ENCODE results near the gene FCAR.
"Not testable (repeated sequence)": the region's sequence is repeated elsewhere in the genome, so short reads cannot be mapped to it uniquely, and the experiment has no call there.

The FCAR gene

DNA sequence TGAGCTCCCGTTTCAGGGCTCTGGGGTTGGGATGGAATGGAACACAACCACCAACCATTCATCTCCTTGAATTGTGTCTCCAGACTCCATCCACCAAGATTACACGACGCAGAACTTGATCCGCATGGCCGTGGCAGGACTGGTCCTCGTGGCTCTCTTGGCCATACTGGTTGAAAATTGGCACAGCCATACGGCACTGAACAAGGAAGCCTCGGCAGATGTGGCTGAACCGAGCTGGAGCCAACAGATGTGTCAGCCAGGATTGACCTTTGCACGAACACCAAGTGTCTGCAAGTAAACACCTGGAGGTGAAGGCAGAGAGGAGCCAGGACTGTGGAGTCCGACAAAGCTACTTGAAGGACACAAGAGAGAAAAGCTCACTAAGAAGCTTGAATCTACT is 15.5 kb downstream of the FCAR start:
- DNase-seq (ENCODE audit: low read depth in 2 of 2): no peak
- TF ChIP-seq, protein P1, sequence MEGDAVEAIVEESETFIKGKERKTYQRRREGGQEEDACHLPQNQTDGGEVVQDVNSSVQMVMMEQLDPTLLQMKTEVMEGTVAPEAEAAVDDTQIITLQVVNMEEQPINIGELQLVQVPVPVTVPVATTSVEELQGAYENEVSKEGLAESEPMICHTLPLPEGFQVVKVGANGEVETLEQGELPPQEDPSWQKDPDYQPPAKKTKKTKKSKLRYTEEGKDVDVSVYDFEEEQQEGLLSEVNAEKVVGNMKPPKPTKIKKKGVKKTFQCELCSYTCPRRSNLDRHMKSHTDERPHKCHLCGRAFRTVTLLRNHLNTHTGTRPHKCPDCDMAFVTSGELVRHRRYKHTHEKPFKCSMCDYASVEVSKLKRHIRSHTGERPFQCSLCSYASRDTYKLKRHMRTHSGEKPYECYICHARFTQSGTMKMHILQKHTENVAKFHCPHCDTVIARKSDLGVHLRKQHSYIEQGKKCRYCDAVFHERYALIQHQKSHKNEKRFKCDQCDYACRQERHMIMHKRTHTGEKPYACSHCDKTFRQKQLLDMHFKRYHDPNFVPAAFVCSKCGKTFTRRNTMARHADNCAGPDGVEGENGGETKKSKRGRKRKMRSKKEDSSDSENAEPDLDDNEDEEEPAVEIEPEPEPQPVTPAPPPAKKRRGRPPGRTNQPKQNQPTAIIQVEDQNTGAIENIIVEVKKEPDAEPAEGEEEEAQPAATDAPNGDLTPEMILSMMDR (IDR thresholded peaks at IDR 0.05; ENCODE audit: low read depth, low read length): no peak
- no peak overlapping the region for H3K4me3 ChIP-seq (replicated peaks in 1 of 2; ENCODE audit: low read depth in 2 of 2, low read length in 2 of 2)

DNA sequence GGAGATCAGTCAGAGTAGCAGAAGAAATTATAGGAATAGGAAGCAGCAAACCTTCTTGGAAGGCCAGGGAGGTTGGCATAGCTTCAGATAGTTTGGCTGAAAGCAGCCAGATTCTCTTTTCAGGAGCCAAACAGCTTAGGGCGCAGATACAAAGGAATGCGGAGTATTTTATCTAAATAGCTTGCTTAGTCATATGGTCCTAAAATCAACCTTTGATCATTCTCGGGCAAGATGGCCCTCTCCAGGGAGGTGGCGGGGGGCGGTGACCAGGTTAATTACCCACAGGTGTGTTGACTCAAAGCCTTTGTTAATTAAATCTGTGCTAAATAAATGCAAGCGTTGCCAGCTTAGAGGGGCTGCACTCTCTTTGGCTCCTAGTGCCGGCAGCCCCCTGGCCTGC is 19.4 kb downstream of the FCAR start:
- TF ChIP-seq, protein P1 (IDR thresholded peaks at IDR 0.05; ENCODE audit: low read depth, low read length): no peak
- no peak overlapping the region for H3K4me3 ChIP-seq (replicated peaks in 1 of 2; ENCODE audit: low read depth in 2 of 2, low read length in 2 of 2)
- no peak for DNase-seq (ENCODE audit: low read depth in 2 of 2)

DNA sequence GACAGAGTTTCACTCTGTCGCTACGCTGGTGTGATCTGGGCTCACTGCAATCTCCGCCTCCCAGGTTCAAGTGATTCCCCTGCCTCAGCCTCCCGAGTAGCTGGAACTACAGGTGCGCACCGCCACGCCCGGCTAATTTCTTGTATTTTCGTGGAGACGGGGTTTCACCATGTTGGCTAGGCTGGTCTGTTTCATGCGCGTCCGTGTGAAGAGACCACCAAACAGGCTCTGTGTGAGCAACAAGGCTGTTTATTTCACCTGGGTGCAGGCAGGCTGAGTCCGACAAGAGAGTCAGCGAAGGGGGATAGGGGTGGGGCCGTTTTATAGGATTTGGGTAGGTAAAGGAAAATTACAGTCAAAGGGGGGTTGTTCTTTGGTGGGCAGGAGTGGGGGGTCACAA is 20.1 kb downstream of the FCAR start:
- not testable (repeated sequence) for H3K4me3 ChIP-seq (replicated peaks in 1 of 2; ENCODE audit: low read depth in 2 of 2, low read length in 2 of 2); DNase-seq (ENCODE audit: low read depth in 2 of 2)

DNA sequence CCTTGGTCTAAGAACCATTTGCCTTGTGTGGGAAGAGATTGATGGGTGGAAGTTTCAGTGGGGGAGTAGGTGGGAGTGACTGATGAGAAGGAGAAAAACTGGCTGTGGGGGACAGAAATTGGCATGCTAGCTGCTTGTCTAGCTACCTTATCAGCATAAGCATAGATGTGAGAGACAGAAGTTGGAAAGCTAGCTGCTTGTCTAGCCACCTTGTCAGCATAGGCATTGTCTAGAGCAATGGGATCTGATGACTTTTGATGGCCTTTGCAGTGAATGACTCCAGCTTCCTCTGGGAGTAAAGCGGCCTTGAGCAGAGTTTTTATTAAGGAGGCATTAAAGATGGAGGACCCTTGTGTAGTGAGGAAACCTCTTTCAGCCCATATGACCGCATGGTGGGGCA is 22.0 kb downstream of the FCAR start:
- DNase-seq (ENCODE audit: low read depth in 2 of 2): no peak
- TF ChIP-seq, protein P1 (IDR thresholded peaks at IDR 0.05; ENCODE audit: low read depth, low read length): no peak
- no peak overlapping the region for H3K4me3 ChIP-seq (replicated peaks in 1 of 2; ENCODE audit: low read depth in 2 of 2, low read length in 2 of 2)

- not testable (repeated sequence) for DNase-seq (ENCODE audit: low read depth in 2 of 2)
These were observed 24.6 kb downstream of the FCAR start for GRCh38 chr19:54898685-54899084.

DNA sequence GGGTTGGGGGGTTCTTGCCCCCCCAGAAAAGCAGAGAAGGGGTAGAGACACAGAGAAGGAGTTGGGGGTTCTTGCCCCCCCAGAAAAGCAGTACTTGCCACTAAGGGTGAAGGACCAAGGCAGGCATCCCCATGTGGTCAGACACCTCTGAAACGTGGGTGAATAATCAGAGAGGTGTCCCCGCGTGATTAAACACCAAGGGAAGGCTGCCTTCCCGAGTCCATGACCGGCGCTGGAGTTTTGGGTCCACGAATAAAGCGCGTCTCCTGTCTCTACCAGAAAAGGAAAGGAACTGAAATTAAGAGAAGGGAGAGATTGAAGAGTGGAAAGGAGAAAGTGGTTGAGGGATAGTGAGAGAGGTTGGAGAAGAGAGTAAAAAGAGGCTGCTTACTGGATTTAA is 25.6 kb downstream of the FCAR start:
- H3K4me3 ChIP-seq (replicated peaks in 1 of 2; ENCODE audit: low read depth in 2 of 2, low read length in 2 of 2); DNase-seq (ENCODE audit: low read depth in 2 of 2): not testable (repeated sequence)

More at GRCh38 chr19:54898685-54899084, 24.6 kb downstream of the FCAR start:
- not testable (repeated sequence) for H3K4me3 ChIP-seq (replicated peaks in 1 of 2; ENCODE audit: low read depth in 2 of 2, low read length in 2 of 2)

DNA sequence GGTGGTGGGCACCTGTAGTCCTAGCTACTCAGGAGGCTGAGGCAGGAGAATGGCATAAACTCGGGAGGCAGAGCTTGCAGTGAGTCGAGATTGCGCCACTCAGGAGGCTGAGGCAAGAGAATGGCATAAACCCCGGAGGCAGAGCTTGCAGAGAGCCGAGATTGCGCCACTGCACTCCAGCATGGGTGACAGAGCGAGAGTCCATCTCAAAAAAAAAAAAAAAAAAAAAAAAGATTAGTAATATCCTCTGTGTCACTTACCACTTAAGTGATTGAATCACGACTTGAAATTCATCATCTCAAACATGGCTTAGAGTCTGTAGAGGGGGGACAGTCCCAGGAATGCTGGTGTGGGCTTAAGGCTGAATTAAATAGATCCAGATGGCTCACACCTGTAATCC is 27.1 kb downstream of the FCAR start:
- H3K4me3 ChIP-seq (replicated peaks in 1 of 2; ENCODE audit: low read depth in 2 of 2, low read length in 2 of 2); DNase-seq (ENCODE audit: low read depth in 2 of 2): not testable (repeated sequence)

DNA sequence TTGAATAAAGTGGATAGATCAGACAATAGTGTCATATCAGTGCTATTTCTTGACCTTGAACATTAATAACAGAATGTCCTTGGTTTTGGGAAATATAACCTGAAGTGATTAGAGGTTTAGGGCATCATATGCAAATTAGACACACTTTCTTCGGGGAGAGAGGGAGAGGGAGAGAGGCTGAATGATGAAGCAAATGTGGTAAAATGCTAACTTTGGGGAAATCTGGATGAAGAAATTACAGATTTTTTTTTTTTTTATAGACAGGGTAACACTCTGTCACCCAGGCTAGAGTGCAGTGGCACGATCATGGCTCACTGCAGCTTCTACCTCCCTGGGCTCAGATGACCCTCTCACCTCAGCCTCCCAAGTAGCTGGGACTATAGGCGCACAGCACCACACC is 28.0 kb downstream of the FCAR start:
- no peak for DNase-seq (ENCODE audit: low read depth in 2 of 2)
- no peak overlapping the region for H3K4me3 ChIP-seq (replicated peaks in 1 of 2; ENCODE audit: low read depth in 2 of 2, low read length in 2 of 2)
- TF ChIP-seq, protein P1 (IDR thresholded peaks at IDR 0.05; ENCODE audit: low read depth, low read length): no peak

GRCh38 chr19:54903303-54903702 is 29.3 kb downstream of the FCAR start:
- H3K4me3 ChIP-seq (replicated peaks in 1 of 2; ENCODE audit: low read depth in 2 of 2, low read length in 2 of 2): no peak overlapping the region
- TF ChIP-seq, protein P1 (IDR thresholded peaks at IDR 0.05; ENCODE audit: low read depth, low read length): no peak
- no peak for DNase-seq (ENCODE audit: low read depth in 2 of 2)

DNA sequence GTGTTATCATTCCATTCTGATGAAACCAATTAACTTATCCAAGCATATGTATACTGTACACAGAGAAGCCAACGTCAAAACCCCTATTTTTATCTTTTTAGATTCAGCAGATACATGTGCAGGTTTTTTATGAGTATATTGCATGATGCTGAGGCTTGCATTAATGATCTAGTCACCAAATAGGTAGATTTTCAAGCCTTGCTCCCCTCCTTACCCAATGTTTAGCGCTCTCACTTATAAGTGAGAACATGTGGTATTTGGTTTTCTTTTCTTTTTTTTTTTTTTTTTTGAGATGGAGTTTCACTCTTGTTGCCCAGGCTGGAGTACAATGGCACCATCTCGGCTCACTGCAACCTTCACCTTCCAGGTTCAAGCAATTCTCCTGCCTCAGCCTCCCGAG is 30.2 kb downstream of the FCAR start:
- not testable (repeated sequence) for H3K4me3 ChIP-seq (replicated peaks in 1 of 2; ENCODE audit: low read depth in 2 of 2, low read length in 2 of 2); DNase-seq (ENCODE audit: low read depth in 2 of 2)

All from cardiac fibroblast (primary cell).